Measurements from ENCODE around the gene NGDN. TPM values are rescaled to one million over a fixed set of nuclear protein-coding genes. Genes with fewer than 3 reads are reported as not detected.
"Not testable (repeated sequence)": the region's sequence is repeated elsewhere in the genome, so short reads cannot be mapped to it uniquely, and the experiment has no call there.

Gene NGDN
- total and polyA plus RNA-seq, 2 of the 4 experiments (the other 2 are of a cell fraction), result 48.1 to 49.8 TPM

- H4K20me1 ChIP-seq (ENCODE audit: insufficient read depth, low read length); H4K5ac ChIP-seq (ENCODE audit: low read depth, low read length); H3K36me3 ChIP-seq (ENCODE audit: control insufficient read depth, insufficient read depth, low read length); H3K4me2 ChIP-seq (ENCODE audit: low read depth, low read length); H3K9me3 ChIP-seq (ENCODE audit: control insufficient read depth, insufficient read depth, low read length); H3K79me1 ChIP-seq (ENCODE audit: low read depth in 1 of 2, low read length in 2 of 2); H3K56ac ChIP-seq (ENCODE audit: extremely low read depth, insufficient read depth, low read length); H2AK9ac ChIP-seq (replicated peaks; ENCODE audit: low read depth, low read length, poor library complexity); H3K4me3 ChIP-seq (ENCODE audit: insufficient read depth, low read depth, low read length); H2AFZ ChIP-seq (replicated peaks; ENCODE audit: low read length, poor library complexity); BruUV-seq (replicated peaks); DNase-seq; H4K91ac ChIP-seq (ENCODE audit: insufficient read depth, low read depth, low read length); H3K14ac ChIP-seq (replicated peaks; ENCODE audit: low read depth, low read length); H2AK5ac ChIP-seq (ENCODE audit: low read depth, low read length); POLR2A ChIA-PET (ENCODE audit: unreplicated experiment); CTCF ChIA-PET; in situ Hi-C loops (cut with MboI; ENCODE audit: low sequenced_read_pairs); H3K27me3 ChIP-seq (ENCODE audit: control insufficient read depth, insufficient read depth, low read length); H4K8ac ChIP-seq (ENCODE audit: low read depth in 2 of 2, low read length in 2 of 2); H3K18ac ChIP-seq (ENCODE audit: low read depth, low read length); H3K27ac ChIP-seq (ENCODE audit: insufficient read depth, low read length); H2BK15ac ChIP-seq (ENCODE audit: low read depth, low read length); dilution Hi-C loops (cut with HindIII; ENCODE audit: low sequenced_read_pairs, unreplicated experiment); H3K4ac ChIP-seq (ENCODE audit: low read depth, low read length); H3K9me1 ChIP-seq (ENCODE audit: insufficient read depth, low read length); ATAC-seq (ENCODE audit: low read depth); H3K23ac ChIP-seq (ENCODE audit: low read depth, low read length); H3K4me1 ChIP-seq (ENCODE audit: control insufficient read depth, insufficient read depth, low read length); H2BK5ac ChIP-seq (ENCODE audit: low read depth, low read length, poor library complexity, severe bottlenecking); H3K9ac ChIP-seq (ENCODE audit: low read depth, low read length); H2BK20ac ChIP-seq (ENCODE audit: low read depth, low read length); H2BK120ac ChIP-seq (ENCODE audit: low read depth, low read length): not testable (repeated sequence)
- intact Hi-C loops (cut with micrococcal nuclease), result loop anchor here (5.0 kb wide), 1 partner anchor 190 kb away; no protein-coding TSS in a partner anchor
- WGBS, 2 experiments (ENCODE audit: extremely low coverage in 2 of 2, insufficient read length in 1 of 2), result 75% methylated on average over 2 of the region's 11 CpGs; no CpG with 5 or more reads in 1 of the 2 experiments
- TF ChIP-seq CTCF (conservative IDR thresholded peaks at IDR 0.05; ENCODE audit: low read depth, low read length) (peak; percentile 26), SMC3 (IDR thresholded peaks at IDR 0.05; ENCODE audit: low read depth, low read length) (peak; percentile 25; the same call in 1 of the 2 replicates)
Observed at GRCh38 chr14:23456883-23457586, 12.5 kb upstream of the NGDN start.

Data from IMR-90 (cell line).